Natural killer cell (primary cell): Measurements from ENCODE around the gene IGF2BP1. TPM values are rescaled to one million over a fixed set of nuclear protein-coding genes. Genes with fewer than 3 reads are reported as not detected.

Source experiments
- ATAC-seq, 3 donors: fragments of 150-1000 bp in 2 of 3; fragments of 200-7000 bp in 1 of 3; cut with Tn5 transposase; 1 replicate in 1 of 3; 2 replicates in 2 of 3; pipeline ENCODE4 v1.10.0; 2021; ENCODE audit warnings: mild to moderate bottlenecking in 2 of 3, moderate library complexity in 2 of 3
- DNase-seq, 2 donors: peaks; one replicate each; pipeline versions ENCODE4 v3.0.0 to v3.0.0-alpha.2; 2013 to 2021; ENCODE audit warnings: mixed read lengths in 1 of 2
- H3K27ac ChIP-seq: one replicate; pipeline ENCODE4 v1.5.1; 2013; ENCODE audit warnings: mild to moderate bottlenecking, low read length
- H3K27me3 ChIP-seq: one replicate; pipeline ENCODE4 v1.6.1; 2013; ENCODE audit warnings: low read length; ENCODE audit not compliant: control insufficient read depth, insufficient read depth
- H3K36me3 ChIP-seq: one replicate; pipeline ENCODE4 v1.6.1; 2013; ENCODE audit warnings: low read length; ENCODE audit not compliant: control insufficient read depth, insufficient read depth
- H3K4me1 ChIP-seq: one replicate; pipeline ENCODE4 v1.6.1; 2013; ENCODE audit warnings: low read length; ENCODE audit not compliant: control insufficient read depth, insufficient read depth
- H3K4me3 ChIP-seq: one replicate; pipeline ENCODE4 v1.5.1; 2013; ENCODE audit warnings: low read length
- H3K9me3 ChIP-seq: one replicate; pipeline ENCODE4 v1.6.1; 2013; ENCODE audit warnings: low read length; ENCODE audit not compliant: control insufficient read depth, insufficient read depth
- H3K27ac Mint-ChIP-seq, 2 donors: one replicate each; pipeline ENCODE4 v1.8.0; 2022; ENCODE audit warnings: mild to moderate bottlenecking in 2 of 2, mixed read lengths in 2 of 2, moderate library complexity in 1 of 2
- H3K27me3 Mint-ChIP-seq, 2 donors: one replicate each; pipeline ENCODE4 v1.8.0; 2022; ENCODE audit warnings: low read depth in 2 of 2, mixed read lengths in 2 of 2
- H3K36me3 Mint-ChIP-seq: one replicate; pipeline ENCODE4 v1.8.0; 2022; ENCODE audit warnings: mixed read lengths
- H3K4me1 Mint-ChIP-seq, 2 donors: one replicate each; pipeline ENCODE4 v1.8.0; 2022; ENCODE audit warnings: mixed read lengths in 2 of 2
- H3K4me3 Mint-ChIP-seq: one replicate; pipeline ENCODE4 v1.8.0; 2022; ENCODE audit warnings: mild to moderate bottlenecking, moderate library complexity, mixed read lengths
- H3K9me3 Mint-ChIP-seq, 2 donors: one replicate each; pipeline ENCODE4 v1.8.0; 2022; ENCODE audit warnings: mixed read lengths in 2 of 2
- WGBS: methylation state at CpG from one replicate; pipeline ENCODE4 v1.1.7; 2013; ENCODE audit warnings: missing lambda C conversion rate; ENCODE audit not compliant: insufficient coverage; 5-methylcytosine and 5-hydroxymethylcytosine counted together
- intact Hi-C: fragments of 100-400 bp; cut with micrococcal nuclease; formaldehyde crosslinking; loops from one replicate; pipeline ENCODE4 v1.14.2; 2022
- total RNA-seq, 4 donors: library from RNA; stranded (reverse); fragments of 120-200 nt in 1 of 4; gene quantifications; one replicate each; pipeline versions ENCODE4 v1.2.3 to v1.2.4, GENCODE V29; 2013 to 2022
- TF ChIP-seq, protein P1 (sequence below): fragments of 200-600 bp; IDR thresholded peaks from one replicate; pipeline ENCODE4 v1.8.0; 2022; ENCODE audit warnings: antibody characterized with exemption

IGF2BP1 gene
- total RNA-seq, 3 donors from 2014 or later (not counting 1 experiment from before 2014, with no cell fraction given), result not detected

GRCh38 chr17:49067163-49067562 is 70.0 kb downstream of the IGF2BP1 start:
- ATAC-seq, result no peak
- H3K27me3 ChIP-seq, result no peaks in the 10 kb centered on the region
- Mint-ChIP-seq H3K36me3 (no peaks in the 10 kb centered on the region), H3K9me3 (no peaks in the 10 kb centered on the region), H3K4me1 (no peaks in the 10 kb centered on the region), H3K27ac (no peak overlapping the region), H3K4me3 (no peak overlapping the region), H3K27me3 (peaks cover 3 to 7% of the 10 kb centered on the region in 2 donors)
- H3K27ac ChIP-seq, result no peak overlapping the region
- H3K4me1 ChIP-seq, result no peaks in the 10 kb centered on the region
- WGBS, result 85% methylated on average over 8 of the region's 8 CpGs
- no peaks in the 10 kb centered on the region for H3K9me3 ChIP-seq
- no peak for DNase-seq
- TF ChIP-seq, protein P1, sequence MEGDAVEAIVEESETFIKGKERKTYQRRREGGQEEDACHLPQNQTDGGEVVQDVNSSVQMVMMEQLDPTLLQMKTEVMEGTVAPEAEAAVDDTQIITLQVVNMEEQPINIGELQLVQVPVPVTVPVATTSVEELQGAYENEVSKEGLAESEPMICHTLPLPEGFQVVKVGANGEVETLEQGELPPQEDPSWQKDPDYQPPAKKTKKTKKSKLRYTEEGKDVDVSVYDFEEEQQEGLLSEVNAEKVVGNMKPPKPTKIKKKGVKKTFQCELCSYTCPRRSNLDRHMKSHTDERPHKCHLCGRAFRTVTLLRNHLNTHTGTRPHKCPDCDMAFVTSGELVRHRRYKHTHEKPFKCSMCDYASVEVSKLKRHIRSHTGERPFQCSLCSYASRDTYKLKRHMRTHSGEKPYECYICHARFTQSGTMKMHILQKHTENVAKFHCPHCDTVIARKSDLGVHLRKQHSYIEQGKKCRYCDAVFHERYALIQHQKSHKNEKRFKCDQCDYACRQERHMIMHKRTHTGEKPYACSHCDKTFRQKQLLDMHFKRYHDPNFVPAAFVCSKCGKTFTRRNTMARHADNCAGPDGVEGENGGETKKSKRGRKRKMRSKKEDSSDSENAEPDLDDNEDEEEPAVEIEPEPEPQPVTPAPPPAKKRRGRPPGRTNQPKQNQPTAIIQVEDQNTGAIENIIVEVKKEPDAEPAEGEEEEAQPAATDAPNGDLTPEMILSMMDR, result no peak
- intact Hi-C loops, result no loop called here
- no peak overlapping the region for H3K4me3 ChIP-seq
- H3K36me3 ChIP-seq, result no peaks in the 10 kb centered on the region

DNA sequence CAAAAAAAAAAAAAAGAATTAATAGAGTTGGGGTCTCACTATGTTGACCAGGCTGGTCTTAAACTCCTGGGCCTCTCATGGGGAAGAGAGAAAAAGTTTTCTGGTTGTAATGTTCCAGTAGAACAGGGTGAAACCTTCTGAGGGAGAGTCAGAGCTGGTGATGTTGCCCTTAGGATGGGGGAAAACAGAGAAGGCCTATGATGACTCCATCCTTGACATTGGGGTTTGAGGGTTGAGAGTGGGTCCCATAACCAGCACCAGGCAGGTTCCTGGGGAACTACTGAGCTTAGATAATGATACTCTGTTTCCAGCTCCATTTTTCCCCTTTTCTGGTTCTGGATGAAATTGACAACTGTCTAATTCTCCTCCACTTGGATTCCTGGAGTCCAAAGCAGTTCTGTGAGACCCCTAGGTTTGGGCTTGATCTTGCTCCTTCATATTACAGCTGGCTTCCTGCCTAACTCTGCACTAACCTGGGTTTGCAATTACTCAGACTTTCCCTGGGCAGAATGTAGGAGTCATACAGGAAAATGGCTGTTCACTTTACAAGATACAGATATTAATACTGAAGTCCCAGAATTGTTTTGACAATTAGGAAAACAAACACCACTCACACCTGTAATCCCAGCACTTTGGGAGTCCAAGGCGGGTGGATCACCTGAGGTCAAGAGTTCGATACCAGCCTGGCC is 72.5 kb downstream of the IGF2BP1 start:
- Mint-ChIP-seq H3K4me1 (no peaks in the 10 kb centered on the region), H3K4me3 (no peak overlapping the region), H3K27me3 (peaks cover 3 to 7% of the 10 kb centered on the region in 2 donors), H3K36me3 (no peaks in the 10 kb centered on the region), H3K27ac (no peak overlapping the region), H3K9me3 (no peaks in the 10 kb centered on the region)
- TF ChIP-seq, protein P1, result no peak
- ATAC-seq (no peak), DNase-seq (no peak)
- Histone ChIP-seq H3K4me1 (no peaks in the 10 kb centered on the region), H3K36me3 (no peaks in the 10 kb centered on the region), H3K27ac (no peak overlapping the region), H3K27me3 (no peaks in the 10 kb centered on the region), H3K4me3 (no peak overlapping the region), H3K9me3 (no peaks in the 10 kb centered on the region)
- intact Hi-C loops, result no loop called here
- WGBS, result 96% methylated on average over 2 of the region's 2 CpGs

- WGBS, result 31% methylated on average over 1 of the region's 1 CpG
- H3K27ac Mint-ChIP-seq, result no peak overlapping the region
These were observed 73.9 kb downstream of the IGF2BP1 start for GRCh38 chr17:49071106-49071505.

More at GRCh38 chr17:49071106-49071505, 73.9 kb downstream of the IGF2BP1 start:
- DNase-seq, result no peak
- Mint-ChIP-seq H3K9me3 (no peaks in the 10 kb centered on the region), H3K4me1 (no peaks in the 10 kb centered on the region), H3K4me3 (no peak overlapping the region), H3K36me3 (no peaks in the 10 kb centered on the region), H3K27me3 (peaks cover 3 to 14% of the 10 kb centered on the region in 2 donors)
- intact Hi-C loops, result no loop called here
- H3K4me1 ChIP-seq, result no peaks in the 10 kb centered on the region
- TF ChIP-seq, protein P1, result no peak
- H3K27me3 ChIP-seq, result no peaks in the 10 kb centered on the region
- no peak for ATAC-seq
- H3K9me3 ChIP-seq, result no peaks in the 10 kb centered on the region
- no peaks in the 10 kb centered on the region for H3K36me3 ChIP-seq
- no peak overlapping the region for H3K27ac ChIP-seq
- no peak overlapping the region for H3K4me3 ChIP-seq
